Suprapubic skin (tissue), 4 donors: ENCODE results near the gene POC1A. TPM values are rescaled to one million over a fixed set of nuclear protein-coding genes. Genes with fewer than 3 reads are reported as not detected.

ENCODE experiments used
- DNase-seq, 2 donors: peaks; one replicate each; pipeline ENCODE4 v3.0.0-alpha.2; 2019; ENCODE audit warnings: low spot score in 2 of 2
- H3K27ac ChIP-seq: fragments of 200-600 bp; sonication (generic); one replicate; pipeline ENCODE4 v1.5.1; 2019
- H3K27me3 ChIP-seq: fragments of 200-600 bp; sonication (generic); one replicate; pipeline ENCODE4 v1.5.1; 2019
- H3K36me3 ChIP-seq: fragments of 200-600 bp; sonication (generic); one replicate; pipeline ENCODE4 v1.5.1; 2019
- H3K4me1 ChIP-seq: fragments of 200-600 bp; sonication (generic); one replicate; pipeline ENCODE4 v1.5.1; 2019
- H3K4me3 ChIP-seq: fragments of 200-600 bp; sonication (generic); one replicate; pipeline ENCODE4 v1.5.1; 2019; ENCODE audit warnings: mild to moderate bottlenecking
- H3K9me3 ChIP-seq: fragments of 200-600 bp; sonication (generic); one replicate; pipeline ENCODE4 v1.5.1; 2019
- EP300 ChIP-seq: sonication (generic); formaldehyde crosslinking; IDR thresholded peaks from one replicate; pipeline ENCODE4 v1.6.1; 2017; ENCODE audit warnings: antibody characterized with exemption
- POLR2A ChIP-seq, 2 donors: fragments of 450-650 bp; IDR thresholded peaks; one replicate each; pipeline ENCODE4 v1.6.1; 2017; ENCODE audit warnings: antibody characterized with exemption in 2 of 2, mild to moderate bottlenecking in 2 of 2, moderate library complexity in 2 of 2
- POLR2AphosphoS5 ChIP-seq, 3 donors: sonication (generic); formaldehyde crosslinking; IDR thresholded peaks; one replicate each; pipeline ENCODE4 v1.6.1; 2017; ENCODE audit warnings: antibody characterized with exemption in 3 of 3
- WGBS: methylation state at CpG from one replicate; pipeline ENCODE4 v1.1.5; 2018; 5-methylcytosine and 5-hydroxymethylcytosine counted together
- total RNA-seq, 4 donors: library from RNA; depleted of rRNA; stranded (reverse); fragments of >200 nt; gene quantifications; one replicate each; pipeline ENCODE4 v1.1.0, GENCODE V29; 2016
- TF ChIP-seq, protein P1 (sequence below), 2 donors: fragments of 200-600 bp in 1 of 2; fragments of 450-650 bp in 1 of 2; sonication (generic) in 1 of 2; IDR thresholded peaks; one replicate each; pipeline ENCODE4 v1.5.1; 2016 to 2019; ENCODE audit warnings: antibody characterized with exemption in 2 of 2, mild to moderate bottlenecking in 1 of 2, moderate library complexity in 1 of 2

The POC1A gene
- total RNA-seq, 4 donors from 2014 or later = 1.1 to 4.8 (median 1.6) TPM

DNA sequence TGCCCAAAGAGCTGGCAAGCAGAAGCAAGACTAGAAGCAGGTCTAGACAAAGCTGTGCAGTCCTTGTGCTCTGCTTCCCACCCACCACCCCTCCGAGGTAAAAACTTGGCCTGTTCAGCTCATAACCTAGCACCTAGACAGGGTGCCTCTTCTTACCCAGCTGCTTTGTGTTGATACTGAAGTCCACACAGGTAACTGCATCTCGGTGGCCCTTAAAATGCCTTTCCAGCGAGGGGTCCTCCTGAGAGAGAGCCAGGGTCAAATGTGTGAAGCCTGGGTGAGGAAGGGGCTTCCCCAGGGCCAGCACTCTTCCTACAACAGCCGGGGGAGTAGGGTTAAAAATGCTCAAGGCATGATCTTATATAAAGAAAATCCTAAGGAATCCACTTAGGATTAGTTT, 3.4 kb downstream of the POC1A start:
- no peak for DNase-seq
- 96% methylated on average over 4 of the region's 4 CpGs for WGBS
- H3K27me3 ChIP-seq = no peaks in the 10 kb centered on the region
- TF ChIP-seq, protein P1, sequence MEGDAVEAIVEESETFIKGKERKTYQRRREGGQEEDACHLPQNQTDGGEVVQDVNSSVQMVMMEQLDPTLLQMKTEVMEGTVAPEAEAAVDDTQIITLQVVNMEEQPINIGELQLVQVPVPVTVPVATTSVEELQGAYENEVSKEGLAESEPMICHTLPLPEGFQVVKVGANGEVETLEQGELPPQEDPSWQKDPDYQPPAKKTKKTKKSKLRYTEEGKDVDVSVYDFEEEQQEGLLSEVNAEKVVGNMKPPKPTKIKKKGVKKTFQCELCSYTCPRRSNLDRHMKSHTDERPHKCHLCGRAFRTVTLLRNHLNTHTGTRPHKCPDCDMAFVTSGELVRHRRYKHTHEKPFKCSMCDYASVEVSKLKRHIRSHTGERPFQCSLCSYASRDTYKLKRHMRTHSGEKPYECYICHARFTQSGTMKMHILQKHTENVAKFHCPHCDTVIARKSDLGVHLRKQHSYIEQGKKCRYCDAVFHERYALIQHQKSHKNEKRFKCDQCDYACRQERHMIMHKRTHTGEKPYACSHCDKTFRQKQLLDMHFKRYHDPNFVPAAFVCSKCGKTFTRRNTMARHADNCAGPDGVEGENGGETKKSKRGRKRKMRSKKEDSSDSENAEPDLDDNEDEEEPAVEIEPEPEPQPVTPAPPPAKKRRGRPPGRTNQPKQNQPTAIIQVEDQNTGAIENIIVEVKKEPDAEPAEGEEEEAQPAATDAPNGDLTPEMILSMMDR (IDR thresholded peaks at IDR 0.05) = no peak
- TF ChIP-seq POLR2AphosphoS5 (IDR thresholded peaks at IDR 0.05) (no peak), EP300 (no peak)
- H3K4me3 ChIP-seq = no peak overlapping the region
- no peaks in the 10 kb centered on the region for H3K36me3 ChIP-seq
- H3K9me3 ChIP-seq = no peaks in the 10 kb centered on the region
- H3K4me1 ChIP-seq = peaks cover 19% of the 10 kb centered on the region
- no peak overlapping the region for H3K27ac ChIP-seq

DNA sequence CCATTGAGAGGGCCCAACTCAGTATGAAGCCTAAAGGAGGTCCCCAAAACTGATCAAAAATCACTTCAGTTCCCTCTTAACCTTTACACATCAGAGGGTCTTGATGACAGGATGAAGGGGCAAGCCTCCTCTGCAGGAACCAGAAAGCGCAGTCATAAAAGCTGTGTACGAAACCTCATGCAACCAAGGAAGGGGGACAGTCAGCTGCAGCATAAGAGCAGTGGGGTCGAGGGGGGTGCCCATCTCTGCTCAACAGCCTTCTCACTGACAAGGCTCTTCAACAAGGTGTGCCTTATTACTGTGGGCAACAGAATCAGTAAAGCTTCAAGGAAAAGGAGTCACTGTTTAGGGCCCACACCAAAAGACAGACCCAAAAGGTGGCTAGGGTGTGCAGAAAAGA, 3.9 kb downstream of the POC1A start:
- H3K36me3 ChIP-seq = no peaks in the 10 kb centered on the region
- H3K27me3 ChIP-seq = no peaks in the 10 kb centered on the region
- no peak for TF ChIP-seq EP300
- no peak for TF ChIP-seq POLR2A (IDR thresholded peaks at IDR 0.05)
- TF ChIP-seq POLR2AphosphoS5 (IDR thresholded peaks at IDR 0.05) = no peak
- TF ChIP-seq, protein P1 (IDR thresholded peaks at IDR 0.05) = no peak
- H3K27ac ChIP-seq = no peak overlapping the region
- peaks cover 18% of the 10 kb centered on the region for H3K4me1 ChIP-seq
- WGBS = 97% methylated on average over 3 of the region's 3 CpGs
- H3K9me3 ChIP-seq = no peaks in the 10 kb centered on the region
- H3K4me3 ChIP-seq = no peak overlapping the region
- no peak for DNase-seq

DNA sequence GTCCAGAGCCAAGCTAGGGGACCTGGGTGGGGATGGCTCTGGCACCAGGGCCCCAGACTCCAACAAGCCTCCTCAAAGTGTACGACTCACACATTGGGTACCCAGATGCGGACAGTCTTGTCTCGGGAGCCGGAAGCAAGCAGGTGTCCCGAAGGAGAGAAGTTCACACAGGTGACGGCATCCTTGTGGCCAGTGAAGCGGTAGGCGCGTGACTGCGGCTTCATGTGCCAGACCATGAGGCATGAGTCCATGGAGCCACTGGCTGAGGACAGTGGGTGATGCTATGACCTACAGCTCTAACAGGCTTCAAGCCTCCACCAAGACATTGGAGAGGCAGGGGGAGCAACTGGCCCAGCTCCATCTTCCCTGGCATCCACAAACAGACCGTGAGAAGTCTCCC, 4.5 kb downstream of the POC1A start:
- Histone ChIP-seq H3K27ac (no peak overlapping the region), H3K9me3 (no peaks in the 10 kb centered on the region), H3K27me3 (no peaks in the 10 kb centered on the region), H3K4me3 (no peak overlapping the region), H3K36me3 (no peaks in the 10 kb centered on the region), H3K4me1 (peaks cover 13% of the 10 kb centered on the region)
- no peak for DNase-seq
- WGBS = 100% methylated on average over 10 of the region's 11 CpGs
- TF ChIP-seq POLR2A (IDR thresholded peaks at IDR 0.05) (no peak), EP300 (no peak), POLR2AphosphoS5 (IDR thresholded peaks at IDR 0.05) (no peak)
- TF ChIP-seq, protein P1 (IDR thresholded peaks at IDR 0.05) = no peak

DNA sequence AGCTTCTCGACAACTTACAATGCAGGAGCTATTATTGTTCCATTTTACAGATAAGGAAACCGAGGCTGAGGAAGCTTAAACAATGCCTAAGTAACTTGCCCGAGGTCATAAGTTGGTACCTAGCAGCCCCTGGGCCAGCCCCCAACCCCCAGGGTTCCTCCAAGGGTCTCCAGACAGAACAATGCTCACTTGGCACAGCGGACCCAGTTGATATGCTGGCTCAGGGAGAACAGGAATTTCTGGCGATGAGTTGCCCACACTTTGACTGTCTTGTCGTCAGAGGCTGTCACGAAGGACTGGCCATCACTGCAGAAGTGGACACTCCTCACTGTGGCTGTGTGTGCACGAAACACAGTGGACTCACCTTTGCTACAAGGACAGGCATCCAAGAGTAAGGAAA, 5.2 kb downstream of the POC1A start:
- H3K36me3 ChIP-seq = no peaks in the 10 kb centered on the region
- no peaks in the 10 kb centered on the region for H3K9me3 ChIP-seq
- TF ChIP-seq EP300 (no peak), POLR2AphosphoS5 (IDR thresholded peaks at IDR 0.05) (no peak), POLR2A (IDR thresholded peaks at IDR 0.05) (no peak)
- TF ChIP-seq, protein P1 (IDR thresholded peaks at IDR 0.05) = no peak
- no peak overlapping the region for H3K27ac ChIP-seq
- H3K4me1 ChIP-seq = peaks cover 14% of the 10 kb centered on the region
- no peak overlapping the region for H3K4me3 ChIP-seq
- WGBS = 94% methylated on average over 8 of the region's 8 CpGs
- no peak for DNase-seq
- H3K27me3 ChIP-seq = no peaks in the 10 kb centered on the region

DNA sequence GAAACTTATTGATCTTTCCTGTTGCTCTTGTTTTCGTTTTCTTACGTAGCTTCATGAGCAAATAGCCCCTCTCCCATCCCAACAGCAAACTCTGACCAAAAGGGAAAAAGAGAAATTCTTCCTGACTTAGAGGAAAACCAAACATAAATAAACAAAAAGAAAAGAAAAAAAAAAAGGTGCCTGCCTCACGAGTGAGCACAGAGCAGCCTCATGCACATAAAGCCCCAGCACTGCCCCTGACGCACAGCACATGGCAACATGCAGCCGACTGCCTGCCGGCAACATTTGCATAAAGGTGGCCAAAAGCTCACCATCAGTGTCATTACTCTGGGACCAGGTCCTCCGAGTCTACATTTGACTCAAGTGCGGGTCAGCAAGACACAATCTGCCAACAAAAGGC, 6.4 kb downstream of the POC1A start:
- no peaks in the 10 kb centered on the region for H3K9me3 ChIP-seq
- no peak for DNase-seq
- no peak overlapping the region for H3K4me3 ChIP-seq
- H3K27me3 ChIP-seq = no peaks in the 10 kb centered on the region
- TF ChIP-seq, protein P1 (IDR thresholded peaks at IDR 0.05) = no peak
- TF ChIP-seq POLR2A (IDR thresholded peaks at IDR 0.05) (no peak), EP300 (no peak)
- no peaks in the 10 kb centered on the region for H3K36me3 ChIP-seq
- H3K4me1 ChIP-seq = peaks cover 6% of the 10 kb centered on the region
- 96% methylated on average over 8 of the region's 8 CpGs for WGBS
- no peak overlapping the region for H3K27ac ChIP-seq
